Esophagus muscularis mucosa (tissue), 4 donors: ENCODE results near the gene NFATC4.

ENCODE experiments used
- EP300 ChIP-seq: sonication (generic); formaldehyde crosslinking; IDR thresholded peaks from one replicate; pipeline ENCODE4 v1.6.1; 2017; ENCODE audit warnings: antibody characterized with exemption
- POLR2A ChIP-seq: fragments of 450-650 bp; IDR thresholded peaks from one replicate; pipeline ENCODE4 v1.6.1; 2017; ENCODE audit warnings: antibody characterized with exemption, moderate library complexity, mild to moderate bottlenecking, low read depth
- POLR2AphosphoS5 ChIP-seq, 2 donors: sonication (generic); formaldehyde crosslinking; IDR thresholded peaks; one replicate each; pipeline ENCODE4 v1.6.1; 2017; ENCODE audit warnings: antibody characterized with exemption in 2 of 2
- TF ChIP-seq, protein P1 (sequence below), 3 experiments: fragments of 200-600 bp in 2 of 3; fragments of 450-650 bp in 1 of 3; sonication (generic) in 2 of 3; IDR thresholded peaks; one replicate each; pipeline ENCODE4 v1.5.1; 2017 to 2019; ENCODE audit warnings: antibody characterized with exemption in 3 of 3, mild to moderate bottlenecking in 2 of 3, moderate library complexity in 1 of 3

DNA sequence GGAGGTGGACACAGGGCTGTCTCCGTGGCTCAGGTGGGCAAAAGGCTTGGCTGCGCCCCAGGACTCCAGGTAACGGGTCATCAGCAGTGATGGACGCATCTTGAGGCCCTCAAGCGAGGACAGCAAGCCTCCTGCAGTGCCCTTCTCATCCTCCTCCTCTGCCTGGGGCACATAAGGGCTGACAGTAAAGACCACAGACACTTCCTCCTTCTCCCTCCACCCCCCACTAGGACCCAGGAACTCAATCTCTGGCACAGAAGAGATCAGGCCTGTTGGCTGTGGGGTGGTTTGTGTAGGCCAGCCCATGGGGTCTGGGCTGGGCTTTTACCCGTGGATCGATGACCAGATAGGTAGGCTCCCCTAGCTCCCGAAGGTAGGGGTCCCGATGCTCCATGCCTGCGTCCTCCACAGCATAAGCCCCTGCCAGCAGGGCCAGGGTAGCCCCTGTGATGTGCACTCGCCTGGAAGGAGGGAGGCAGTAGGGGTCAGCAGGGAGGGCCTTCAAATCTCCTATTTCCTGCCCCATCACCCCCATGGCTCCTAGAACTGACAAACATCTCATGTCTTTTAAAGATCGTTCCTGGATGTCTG is 38.8 kb upstream of the NFATC4 start:
- TF ChIP-seq, protein P1, sequence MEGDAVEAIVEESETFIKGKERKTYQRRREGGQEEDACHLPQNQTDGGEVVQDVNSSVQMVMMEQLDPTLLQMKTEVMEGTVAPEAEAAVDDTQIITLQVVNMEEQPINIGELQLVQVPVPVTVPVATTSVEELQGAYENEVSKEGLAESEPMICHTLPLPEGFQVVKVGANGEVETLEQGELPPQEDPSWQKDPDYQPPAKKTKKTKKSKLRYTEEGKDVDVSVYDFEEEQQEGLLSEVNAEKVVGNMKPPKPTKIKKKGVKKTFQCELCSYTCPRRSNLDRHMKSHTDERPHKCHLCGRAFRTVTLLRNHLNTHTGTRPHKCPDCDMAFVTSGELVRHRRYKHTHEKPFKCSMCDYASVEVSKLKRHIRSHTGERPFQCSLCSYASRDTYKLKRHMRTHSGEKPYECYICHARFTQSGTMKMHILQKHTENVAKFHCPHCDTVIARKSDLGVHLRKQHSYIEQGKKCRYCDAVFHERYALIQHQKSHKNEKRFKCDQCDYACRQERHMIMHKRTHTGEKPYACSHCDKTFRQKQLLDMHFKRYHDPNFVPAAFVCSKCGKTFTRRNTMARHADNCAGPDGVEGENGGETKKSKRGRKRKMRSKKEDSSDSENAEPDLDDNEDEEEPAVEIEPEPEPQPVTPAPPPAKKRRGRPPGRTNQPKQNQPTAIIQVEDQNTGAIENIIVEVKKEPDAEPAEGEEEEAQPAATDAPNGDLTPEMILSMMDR (IDR thresholded peaks at IDR 0.05) = no peak
- TF ChIP-seq POLR2A (no peak), POLR2AphosphoS5 (IDR thresholded peaks at IDR 0.05) (no peak), EP300 (no peak)
